ENCODE data around the gene FALEC. TPM values are rescaled to one million over a fixed set of nuclear protein-coding genes. Genes with fewer than 3 reads are reported as not detected.
A peak's percentile ranks its signal among the peaks of the same experiment; 100 is the strongest.

FALEC gene
- total RNA-seq, 4 donors from 2014 or later = not detected

DNA sequence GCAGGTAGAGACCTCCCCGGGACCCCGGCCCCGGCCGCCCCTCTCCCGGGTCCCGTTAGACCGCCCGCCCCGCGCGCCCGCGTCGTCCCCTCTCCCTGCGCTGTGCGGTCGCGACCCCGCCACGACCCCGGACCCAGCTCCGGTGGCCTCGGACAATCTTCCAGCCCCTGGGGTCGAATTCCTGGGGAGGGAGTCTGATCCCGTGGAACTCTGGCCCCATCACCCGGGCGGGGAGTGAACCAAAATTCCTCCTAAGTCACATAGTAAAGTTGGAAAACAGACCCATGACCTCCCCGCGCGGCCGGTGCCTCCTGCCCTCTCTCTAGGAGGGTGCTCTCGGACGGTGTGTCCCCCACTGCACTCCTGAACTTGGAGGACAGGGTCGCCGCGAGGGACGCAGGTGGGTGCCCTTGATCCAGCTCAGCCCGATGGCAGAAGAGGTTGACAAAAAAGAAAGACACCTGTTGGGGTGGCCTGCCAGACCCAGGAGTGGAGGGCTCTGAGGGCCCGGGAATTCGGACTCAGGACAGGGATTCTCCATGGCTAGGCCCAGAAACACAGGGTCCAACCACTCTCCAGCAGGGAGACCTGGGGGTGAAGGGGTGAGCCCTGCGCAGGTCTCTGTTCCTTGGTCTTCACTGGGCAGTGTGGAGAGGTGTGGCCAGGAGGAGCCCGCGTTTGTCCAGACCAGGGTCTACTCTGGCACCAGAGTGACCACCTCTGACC is 34.1 kb downstream of the FALEC start:
- 10 to 20% methylated on average over 1 to 7 of the region's 43 CpGs for WGBS, 2 donors (ENCODE audit: low coverage in 1 of 2)
- Histone ChIP-seq H3K4me1 (peaks cover 0 to 62% (median 19%) of the 10 kb centered on the region in 3 donors), H3K27ac (peak overlapping the region; percentile 74 to 98 (median 94)), H3K36me3 (peaks cover 0 to 10% of the 10 kb centered on the region in 2 donors), H3K27me3 (no peaks in the 10 kb centered on the region), H3K4me3 (peak overlapping the region; percentile 63 to 69), H3K9me3 (no peaks in the 10 kb centered on the region)
- no peak for ATAC-seq
- TF ChIP-seq, protein P1, sequence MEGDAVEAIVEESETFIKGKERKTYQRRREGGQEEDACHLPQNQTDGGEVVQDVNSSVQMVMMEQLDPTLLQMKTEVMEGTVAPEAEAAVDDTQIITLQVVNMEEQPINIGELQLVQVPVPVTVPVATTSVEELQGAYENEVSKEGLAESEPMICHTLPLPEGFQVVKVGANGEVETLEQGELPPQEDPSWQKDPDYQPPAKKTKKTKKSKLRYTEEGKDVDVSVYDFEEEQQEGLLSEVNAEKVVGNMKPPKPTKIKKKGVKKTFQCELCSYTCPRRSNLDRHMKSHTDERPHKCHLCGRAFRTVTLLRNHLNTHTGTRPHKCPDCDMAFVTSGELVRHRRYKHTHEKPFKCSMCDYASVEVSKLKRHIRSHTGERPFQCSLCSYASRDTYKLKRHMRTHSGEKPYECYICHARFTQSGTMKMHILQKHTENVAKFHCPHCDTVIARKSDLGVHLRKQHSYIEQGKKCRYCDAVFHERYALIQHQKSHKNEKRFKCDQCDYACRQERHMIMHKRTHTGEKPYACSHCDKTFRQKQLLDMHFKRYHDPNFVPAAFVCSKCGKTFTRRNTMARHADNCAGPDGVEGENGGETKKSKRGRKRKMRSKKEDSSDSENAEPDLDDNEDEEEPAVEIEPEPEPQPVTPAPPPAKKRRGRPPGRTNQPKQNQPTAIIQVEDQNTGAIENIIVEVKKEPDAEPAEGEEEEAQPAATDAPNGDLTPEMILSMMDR (IDR thresholded peaks at IDR 0.05) = peak in 1 of 4 experiments; percentile 42
- TF ChIP-seq POLR2A (IDR thresholded peaks at IDR 0.05) (no peak), POLR2AphosphoS5 (IDR thresholded peaks at IDR 0.05) (peak; percentile 25)

- peak overlapping the region; percentile 63 to 69 for H3K4me3 ChIP-seq
- peak overlapping the region; percentile 74 to 98 (median 94) for H3K27ac ChIP-seq
- TF ChIP-seq POLR2AphosphoS5 (IDR thresholded peaks at IDR 0.05) = peak; percentile 40
- TF ChIP-seq, protein P1 (IDR thresholded peaks at IDR 0.05) = no peak
- H3K27me3 ChIP-seq = no peaks in the 10 kb centered on the region
- WGBS, 2 donors (ENCODE audit: low coverage in 1 of 2) = 19 to 24% methylated on average over 8 to 11 of the region's 22 CpGs
- ATAC-seq = peak; percentile 34
- peaks cover 0 to 62% (median 19%) of the 10 kb centered on the region in 3 donors for H3K4me1 ChIP-seq
- H3K9me3 ChIP-seq = no peaks in the 10 kb centered on the region
- peaks cover 0 to 15% of the 10 kb centered on the region in 2 donors for H3K36me3 ChIP-seq
Observed at GRCh38 chr1:150550222-150551050, 34.9 kb downstream of the FALEC start.

DNA sequence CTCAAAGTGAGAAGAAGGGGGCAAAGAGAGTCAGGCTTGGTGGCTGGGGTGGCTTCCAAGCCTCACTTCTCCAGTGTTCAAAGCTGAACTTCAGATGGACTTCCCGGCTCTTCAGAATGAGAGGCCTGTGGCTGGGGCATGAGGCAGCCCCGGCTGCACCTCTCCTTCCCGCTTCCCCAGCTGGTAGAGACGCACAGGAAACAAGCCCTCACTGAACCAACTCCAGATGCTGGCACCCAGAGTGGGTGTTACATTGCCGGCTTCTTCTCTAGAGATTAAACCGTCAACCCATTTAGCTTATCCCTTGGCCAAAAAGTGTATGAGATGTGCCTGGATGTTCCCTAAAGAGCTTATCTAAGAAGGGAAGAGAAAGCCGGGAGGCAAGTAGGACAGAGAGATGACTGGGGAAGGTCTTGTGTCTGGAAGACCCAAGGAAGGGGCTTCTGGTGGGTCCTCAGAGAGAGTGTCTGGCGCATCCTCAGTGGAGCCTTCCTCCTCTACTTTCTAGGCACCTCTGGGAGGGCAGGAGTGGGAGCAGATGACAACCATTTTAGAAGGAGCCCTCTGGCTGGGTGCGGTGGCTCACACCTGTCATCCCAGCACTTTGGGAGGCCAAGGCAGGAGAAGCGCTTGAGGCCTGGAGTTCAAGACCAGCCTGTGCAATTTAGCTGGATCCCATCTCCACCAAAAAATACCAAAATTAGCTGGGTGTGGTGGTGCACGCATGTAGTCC is 35.7 kb downstream of the FALEC start:
- TF ChIP-seq POLR2A (IDR thresholded peaks at IDR 0.05) = no peak
- TF ChIP-seq EP300 (IDR thresholded peaks at IDR 0.05) = no peak
- TF ChIP-seq POLR2AphosphoS5 (IDR thresholded peaks at IDR 0.05) = no peak
- TF ChIP-seq, protein P1 (IDR thresholded peaks at IDR 0.05) = no peak
- Histone ChIP-seq H3K27ac (peak overlapping the region; percentile 74 to 98 (median 94)), H3K4me3 (peak overlapping the region in 1 of 2 donors; percentile 69), H3K9me3 (no peaks in the 10 kb centered on the region), H3K4me1 (peaks cover 0 to 64% (median 20%) of the 10 kb centered on the region in 3 donors), H3K27me3 (no peaks in the 10 kb centered on the region), H3K36me3 (peaks cover 0 to 22% of the 10 kb centered on the region in 2 donors)
- 60 to 82% methylated on average over 4 to 9 of the region's 11 CpGs for WGBS, 2 donors (ENCODE audit: low coverage in 1 of 2)
- ATAC-seq = no peak

- Histone ChIP-seq H3K27me3 (no peaks in the 10 kb centered on the region), H3K9me3 (no peaks in the 10 kb centered on the region), H3K4me3 (no peak overlapping the region), H3K27ac (peak overlapping the region; percentile 59 to 98 (median 94)), H3K4me1 (peaks cover 0 to 68% (median 22%) of the 10 kb centered on the region in 3 donors), H3K36me3 (peaks cover 0 to 28% of the 10 kb centered on the region in 2 donors)
- WGBS, 2 donors (ENCODE audit: low coverage in 1 of 2) = 33% methylated on average over 1 of the region's 1 CpG; no CpG with 5 or more reads in 1 of the 2 donors
- no peak for ATAC-seq
- TF ChIP-seq, protein P1 (IDR thresholded peaks at IDR 0.05) = no peak
- no peak for TF ChIP-seq POLR2AphosphoS5 (IDR thresholded peaks at IDR 0.05)
- no peak for TF ChIP-seq POLR2A (IDR thresholded peaks at IDR 0.05)
- TF ChIP-seq EP300 (IDR thresholded peaks at IDR 0.05) = no peak
Observed at GRCh38 chr1:150551784-150552127, 36.2 kb downstream of the FALEC start.
